ENCODE results near the gene RARS1. TPM values are rescaled to one million over a fixed set of nuclear protein-coding genes. Genes with fewer than 3 reads are reported as not detected.

Gene RARS1
- polyA plus RNA-seq, 3 donors: 16.1 to 27.0 (median 23.2) TPM

DNA sequence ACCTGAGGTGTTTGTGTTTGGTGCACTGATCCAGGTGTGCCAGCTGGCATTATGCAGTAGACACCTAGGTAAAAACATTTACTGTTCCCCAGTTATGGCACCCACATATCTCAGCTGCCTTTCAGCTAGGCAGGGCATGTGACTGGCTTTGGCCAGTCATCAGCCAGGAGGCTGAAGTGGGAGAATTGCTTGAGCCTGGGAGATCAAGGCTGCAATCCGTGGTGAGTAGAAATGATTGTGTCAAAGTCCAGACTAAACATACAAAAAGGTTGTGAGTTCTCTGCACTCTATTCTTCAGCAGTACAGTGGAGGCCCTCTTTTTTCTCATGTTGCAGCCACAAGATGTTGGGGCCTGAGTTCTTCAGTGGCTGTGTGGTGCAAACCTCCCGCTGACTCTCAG lies 39.6 kb downstream of the RARS1 start:
- no peak for DNase-seq
- Histone ChIP-seq H3K36me3 (replicated peaks in 1 of 2; ENCODE audit: control insufficient read depth in 1 of 2, insufficient read depth in 2 of 2, low read length in 2 of 2) (peaks cover 5 to 22% of the 10 kb centered on the region in 2 donors), H3K9me3 (replicated peaks in 1 of 2; ENCODE audit: control insufficient read depth in 1 of 2, insufficient read depth in 1 of 2, low read length in 2 of 2) (peaks cover 11 to 19% of the 10 kb centered on the region in 2 donors), H3K9ac (ENCODE audit: insufficient read depth, low read length, poor library complexity, severe bottlenecking) (no peak overlapping the region), H3K27me3 (ENCODE audit: control insufficient read depth in 2 of 2, insufficient read depth in 2 of 2, low read length in 2 of 2) (peaks cover 21 to 27% of the 10 kb centered on the region in 2 donors), H3K27ac (ENCODE audit: low read depth in 1 of 2, low read length in 2 of 2) (no peak overlapping the region), H3K79me2 (ENCODE audit: insufficient read depth, low read length) (no peaks in the 10 kb centered on the region), H4K20me1 (ENCODE audit: insufficient read depth, low read length) (no peaks in the 10 kb centered on the region), H3K4me3 (replicated peaks in 1 of 3; ENCODE audit: low read depth in 2 of 3, low read length in 3 of 3) (no peak overlapping the region), H3K4me2 (replicated peaks; ENCODE audit: extremely low read depth, low read length, poor library complexity, severe bottlenecking) (no peak overlapping the region), H2AFZ (ENCODE audit: insufficient read depth, low read depth, low read length, poor library complexity, severe bottlenecking) (no peak overlapping the region), H3K4me1 (ENCODE audit: control insufficient read depth in 1 of 2, insufficient read depth in 2 of 2, low read length in 2 of 2) (no peaks in the 10 kb centered on the region)
- WGBS (ENCODE audit: insufficient coverage): no CpG with 5 or more reads among the region's 2 CpGs
- Mint-ChIP-seq H3K4me1 (peaks cover 10% of the 10 kb centered on the region), H3K27ac (no peak overlapping the region), H3K27me3 (ENCODE audit: low read depth in 3 of 3) (peaks cover 33 to 38% (median 37%) of the 10 kb centered on the region in 3 donors), H3K36me3 (peaks cover 16 to 34% of the 10 kb centered on the region in 2 donors), H3K4me3 (no peak overlapping the region), H3K9me3 (peaks cover 7 to 20% (median 16%) of the 10 kb centered on the region in 7 donors)
- TF ChIP-seq, protein P1, sequence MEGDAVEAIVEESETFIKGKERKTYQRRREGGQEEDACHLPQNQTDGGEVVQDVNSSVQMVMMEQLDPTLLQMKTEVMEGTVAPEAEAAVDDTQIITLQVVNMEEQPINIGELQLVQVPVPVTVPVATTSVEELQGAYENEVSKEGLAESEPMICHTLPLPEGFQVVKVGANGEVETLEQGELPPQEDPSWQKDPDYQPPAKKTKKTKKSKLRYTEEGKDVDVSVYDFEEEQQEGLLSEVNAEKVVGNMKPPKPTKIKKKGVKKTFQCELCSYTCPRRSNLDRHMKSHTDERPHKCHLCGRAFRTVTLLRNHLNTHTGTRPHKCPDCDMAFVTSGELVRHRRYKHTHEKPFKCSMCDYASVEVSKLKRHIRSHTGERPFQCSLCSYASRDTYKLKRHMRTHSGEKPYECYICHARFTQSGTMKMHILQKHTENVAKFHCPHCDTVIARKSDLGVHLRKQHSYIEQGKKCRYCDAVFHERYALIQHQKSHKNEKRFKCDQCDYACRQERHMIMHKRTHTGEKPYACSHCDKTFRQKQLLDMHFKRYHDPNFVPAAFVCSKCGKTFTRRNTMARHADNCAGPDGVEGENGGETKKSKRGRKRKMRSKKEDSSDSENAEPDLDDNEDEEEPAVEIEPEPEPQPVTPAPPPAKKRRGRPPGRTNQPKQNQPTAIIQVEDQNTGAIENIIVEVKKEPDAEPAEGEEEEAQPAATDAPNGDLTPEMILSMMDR (IDR thresholded peaks at IDR 0.05): no peak
- intact Hi-C loops (cut with micrococcal nuclease): no loop called here

DNA sequence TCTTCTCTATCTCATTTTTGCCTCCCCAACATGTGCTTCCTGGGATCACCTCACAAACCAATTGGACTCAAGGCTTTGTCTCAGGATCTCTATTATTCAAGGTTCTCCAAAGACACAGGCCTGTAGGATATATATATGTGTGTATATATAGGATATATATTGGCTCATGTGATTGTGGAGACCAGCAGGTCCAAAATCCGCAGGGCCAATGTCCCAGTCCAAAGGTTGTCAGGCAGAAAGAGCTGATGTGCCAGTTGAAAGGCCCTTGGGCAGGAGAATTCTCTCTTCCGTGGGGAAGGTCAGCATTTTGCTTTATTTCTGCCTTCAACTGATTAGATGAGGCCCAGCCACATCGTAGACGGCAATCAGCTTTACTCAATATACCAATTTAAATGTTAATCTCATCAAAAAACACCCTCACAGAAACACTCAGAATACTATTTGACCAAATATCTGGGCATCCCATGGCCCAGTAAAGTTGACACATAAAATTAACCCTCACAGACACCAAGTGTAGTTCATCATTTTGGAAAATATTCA lies 41.6 kb downstream of the RARS1 start:
- Histone ChIP-seq H3K4me2 (replicated peaks; ENCODE audit: extremely low read depth, low read length, poor library complexity, severe bottlenecking) (no peak overlapping the region), H3K27ac (ENCODE audit: low read depth in 1 of 2, low read length in 2 of 2) (no peak overlapping the region), H3K79me2 (ENCODE audit: insufficient read depth, low read length) (no peaks in the 10 kb centered on the region), H3K4me1 (ENCODE audit: control insufficient read depth in 1 of 2, insufficient read depth in 2 of 2, low read length in 2 of 2) (no peaks in the 10 kb centered on the region), H4K20me1 (ENCODE audit: insufficient read depth, low read length) (no peaks in the 10 kb centered on the region), H3K27me3 (ENCODE audit: control insufficient read depth in 2 of 2, insufficient read depth in 2 of 2, low read length in 2 of 2) (peaks cover 31 to 40% of the 10 kb centered on the region in 2 donors), H3K9ac (ENCODE audit: insufficient read depth, low read length, poor library complexity, severe bottlenecking) (no peak overlapping the region), H3K4me3 (replicated peaks in 1 of 3; ENCODE audit: low read depth in 2 of 3, low read length in 3 of 3) (no peak overlapping the region), H3K9me3 (replicated peaks in 1 of 2; ENCODE audit: control insufficient read depth in 1 of 2, insufficient read depth in 1 of 2, low read length in 2 of 2) (peaks cover 11 to 19% of the 10 kb centered on the region in 2 donors), H2AFZ (ENCODE audit: insufficient read depth, low read depth, low read length, poor library complexity, severe bottlenecking) (no peak overlapping the region), H3K36me3 (replicated peaks in 1 of 2; ENCODE audit: control insufficient read depth in 1 of 2, insufficient read depth in 2 of 2, low read length in 2 of 2) (peaks cover 0 to 6% of the 10 kb centered on the region in 2 donors)
- Mint-ChIP-seq H3K4me1 (peaks cover 10% of the 10 kb centered on the region), H3K27me3 (ENCODE audit: low read depth in 3 of 3) (peaks cover 40 to 53% (median 46%) of the 10 kb centered on the region in 3 donors), H3K36me3 (peaks cover 3 to 27% of the 10 kb centered on the region in 2 donors), H3K4me3 (peak overlapping the region in 1 of 2 donors; percentile 80), H3K9me3 (peaks cover 7 to 20% (median 16%) of the 10 kb centered on the region in 7 donors), H3K27ac (no peak overlapping the region)
- no peak for DNase-seq
- TF ChIP-seq, protein P1 (IDR thresholded peaks at IDR 0.05): no peak
- 94% methylated on average over 3 of the region's 4 CpGs for WGBS (ENCODE audit: insufficient coverage)
- intact Hi-C loops (cut with micrococcal nuclease): no loop called here

All from CD14-positive monocyte (primary cell).